IPS-11a (cell line): Measurements from ENCODE around the gene DIO2.

Source experiments
- H3K4me3 ChIP-seq: one replicate; pipeline ENCODE4 v1.5.1; 2013; ENCODE audit warnings: low read depth, low read length, control low read depth

The DIO2 gene

DNA sequence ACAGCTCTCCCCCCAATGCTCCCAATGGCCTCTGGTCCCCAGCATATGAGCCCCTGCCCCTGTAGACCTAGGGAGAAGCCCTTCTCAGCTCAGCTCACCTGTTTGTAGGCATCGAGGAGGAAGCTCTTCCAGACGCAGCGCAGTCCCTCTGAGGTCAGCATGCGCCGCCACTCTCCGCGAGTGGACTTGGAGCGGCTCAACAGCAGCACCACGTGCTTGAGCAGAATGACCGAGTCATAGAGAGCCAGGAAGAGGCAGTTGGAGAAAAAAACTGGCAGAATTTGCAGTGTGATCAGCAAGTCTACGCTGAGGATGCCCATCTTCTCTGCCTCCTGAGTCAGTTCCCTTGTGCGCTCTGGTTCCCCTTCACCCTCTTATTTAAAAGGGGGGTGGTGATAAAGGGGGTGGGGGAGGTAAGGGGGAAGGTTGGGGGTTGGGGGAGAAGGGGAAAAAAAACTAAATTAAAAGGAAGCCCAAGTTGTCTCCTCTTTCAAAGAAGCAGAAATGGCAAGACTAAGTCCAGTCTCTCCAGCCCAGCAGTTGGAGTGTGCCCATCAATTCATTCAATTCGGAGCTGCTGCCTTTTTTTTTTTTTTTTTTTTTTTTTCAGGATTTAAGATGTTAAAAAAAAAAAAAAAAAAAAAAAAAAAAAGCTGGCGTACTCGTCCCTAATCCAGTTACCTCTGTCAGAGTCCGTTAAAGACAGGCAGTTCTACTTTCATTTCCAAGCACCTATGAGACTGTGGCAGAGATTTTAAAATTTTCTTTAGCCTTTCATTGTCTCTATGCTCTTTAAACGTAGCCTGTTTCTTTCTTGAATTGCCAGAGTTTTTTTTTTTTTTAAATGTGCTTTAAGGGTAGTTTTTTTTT, at the start of gene DIO2:
Gene DIO2 (minus strand): TSS at position 352 of the 870 bp plus-strand sequence. CDS start 32 bp downstream, at position 320.
- no peak within 1 kb of the TSS for H3K4me3 ChIP-seq

DNA sequence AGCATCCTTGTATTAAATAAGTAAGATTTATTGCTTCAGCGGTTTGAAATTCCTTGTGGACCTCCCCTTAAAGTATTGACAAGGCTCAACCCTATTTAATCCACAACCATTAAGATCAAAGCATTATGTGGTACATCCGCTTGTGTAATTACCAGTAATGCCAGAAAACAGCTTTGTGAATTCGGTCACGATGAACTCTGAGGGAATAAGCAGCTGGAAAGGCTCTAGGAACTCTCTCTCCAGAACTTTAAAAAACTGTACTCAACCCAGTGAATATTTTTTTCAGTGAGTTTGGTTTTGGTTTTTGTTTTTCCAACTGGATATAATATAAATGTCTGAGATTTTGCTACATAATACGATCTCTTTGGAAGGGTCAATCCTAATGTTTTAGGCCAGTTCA, 49.3 kb upstream of the DIO2 start:
- H3K4me3 ChIP-seq = no peak overlapping the region

DNA sequence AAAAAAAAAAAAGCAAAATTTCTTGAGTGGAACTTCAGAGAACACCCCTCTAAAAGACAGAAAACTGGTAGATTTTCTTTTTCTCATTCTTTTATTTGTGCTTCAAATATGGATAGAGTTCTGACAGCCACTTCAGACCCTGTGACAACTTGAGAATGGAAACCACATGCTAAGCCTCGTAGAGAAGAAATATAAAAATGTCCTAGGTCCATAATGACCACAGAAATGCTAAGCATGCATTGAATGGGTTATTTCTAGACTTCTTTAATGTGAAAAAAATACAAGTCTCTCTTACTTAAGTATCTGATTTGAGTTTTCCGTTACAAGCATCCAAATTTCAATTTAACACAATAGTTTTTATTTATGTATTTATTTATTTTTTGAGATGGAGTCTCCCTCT, 28.3 kb upstream of the DIO2 start:
- H3K4me3 ChIP-seq = no peak overlapping the region

DNA sequence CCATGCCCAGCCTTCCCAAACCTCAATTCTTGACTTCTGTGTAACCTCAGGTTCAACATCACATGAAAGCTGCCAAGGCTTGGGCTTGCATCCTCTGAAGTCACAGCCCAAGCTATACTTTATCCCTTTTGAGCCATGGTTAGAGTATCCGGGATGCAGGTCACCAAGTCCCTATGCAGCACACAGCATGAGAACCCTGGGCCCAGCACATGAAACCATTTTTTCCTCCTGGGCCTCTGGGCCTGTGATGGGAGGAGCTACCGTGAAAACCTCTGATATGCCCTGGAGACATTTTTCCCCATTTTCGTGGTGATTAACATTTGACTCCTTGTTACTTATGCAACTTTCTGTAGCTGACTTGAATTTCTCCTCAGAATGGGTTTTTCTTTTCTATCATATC, 25.8 kb upstream of the DIO2 start:
- no peak overlapping the region for H3K4me3 ChIP-seq

DNA sequence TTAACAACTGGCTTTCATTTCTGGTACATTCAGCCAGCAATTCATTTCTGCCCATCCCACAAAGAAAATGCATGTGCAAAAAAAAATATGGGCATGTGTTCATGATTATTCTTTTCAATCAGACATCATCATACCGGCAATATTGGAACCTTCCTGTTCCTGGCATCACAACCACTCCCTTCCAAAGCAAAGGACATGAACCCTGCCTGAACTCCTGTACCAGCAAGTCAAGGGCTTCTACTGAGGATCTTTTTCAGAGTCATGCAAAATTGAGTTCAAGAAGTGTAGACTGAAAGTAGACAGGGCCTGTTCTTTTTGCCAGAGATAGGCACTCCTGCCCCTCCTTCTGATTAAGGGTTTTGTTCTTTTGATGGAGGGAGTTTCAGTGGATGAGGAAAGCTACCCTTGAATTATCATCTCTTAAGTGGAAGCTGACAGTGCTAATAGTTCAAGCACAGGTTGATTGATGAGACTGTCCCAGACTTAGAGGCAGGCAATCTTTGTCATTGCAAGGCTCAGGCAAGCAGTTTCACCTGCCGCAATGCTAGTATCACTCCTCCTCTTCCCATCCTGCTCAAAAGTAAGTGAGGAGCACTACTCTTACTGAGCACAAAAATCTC, 22.3 kb upstream of the DIO2 start:
- no peak overlapping the region for H3K4me3 ChIP-seq

DNA sequence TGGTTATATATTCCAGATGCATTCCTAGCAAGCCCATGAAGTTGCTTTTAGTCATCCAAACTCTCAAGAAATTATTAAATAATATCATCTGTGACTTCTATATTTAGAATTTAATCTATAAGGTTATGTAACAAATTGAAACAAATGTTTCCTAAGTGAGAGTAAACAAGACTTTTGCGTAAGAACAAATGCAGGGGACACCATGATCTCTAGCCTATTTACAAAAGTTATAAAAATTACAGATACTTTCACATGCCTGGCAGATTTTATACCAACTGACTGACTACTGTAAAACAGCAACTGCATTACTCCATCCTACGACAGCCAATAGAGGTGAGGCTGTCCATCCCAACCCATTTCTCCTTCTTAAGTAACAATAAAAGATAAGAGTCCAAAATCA, 20.4 kb upstream of the DIO2 start:
- no peak overlapping the region for H3K4me3 ChIP-seq

DNA sequence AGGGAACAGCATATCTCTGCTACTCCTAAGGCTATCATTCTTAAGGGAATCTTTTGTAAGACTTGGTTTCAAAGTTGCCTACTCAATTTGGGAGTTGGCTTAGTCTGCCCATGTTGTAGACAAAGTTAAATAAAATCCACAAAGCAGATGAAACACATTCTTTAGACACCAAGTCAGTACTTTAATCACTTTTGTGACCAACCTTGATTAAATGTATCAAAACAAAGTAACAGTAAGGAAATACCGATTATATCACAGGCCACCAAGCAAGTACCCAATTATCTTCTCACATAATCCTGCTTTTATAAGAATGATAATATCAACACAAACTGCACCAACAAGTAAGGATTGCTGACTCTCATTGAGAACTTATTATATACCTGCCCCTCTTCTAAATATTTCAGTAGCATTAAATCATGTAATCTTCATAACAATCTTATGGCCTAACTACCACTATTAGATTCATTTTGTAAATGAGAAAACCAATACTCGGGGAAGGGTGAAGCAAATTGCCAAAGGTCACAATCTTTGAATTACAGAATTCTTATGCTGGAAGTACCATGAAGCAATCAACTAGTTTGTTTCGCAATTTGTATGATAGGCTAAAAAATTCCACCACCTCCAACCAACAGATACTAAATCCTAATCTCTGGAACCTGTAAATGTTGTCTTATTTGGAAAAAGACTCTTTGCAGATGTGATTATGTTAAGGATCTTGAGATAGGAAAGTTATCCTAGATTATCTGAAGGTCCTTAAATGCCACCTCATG, 12.6 kb upstream of the DIO2 start:
- no peak overlapping the region for H3K4me3 ChIP-seq

DNA sequence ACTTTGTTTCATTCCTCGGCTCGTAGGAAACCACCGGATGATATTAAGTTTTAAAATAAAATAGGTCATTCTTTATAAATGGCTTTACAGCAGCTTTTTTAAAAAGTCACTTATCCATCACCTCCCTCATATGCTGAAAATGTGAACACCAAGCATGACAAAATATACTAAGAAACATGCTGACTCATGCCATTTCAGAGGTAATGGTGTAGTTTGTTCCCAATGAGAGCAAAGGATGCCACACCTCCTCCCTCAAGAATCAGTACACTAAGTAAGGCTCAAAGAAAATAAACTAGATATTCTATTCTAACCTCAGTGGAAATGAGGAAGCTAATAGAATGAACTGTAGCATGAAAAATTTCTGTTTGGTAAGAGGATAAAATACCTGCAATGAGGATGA, 5.5 kb upstream of the DIO2 start:
- no peak overlapping the region for H3K4me3 ChIP-seq

DNA sequence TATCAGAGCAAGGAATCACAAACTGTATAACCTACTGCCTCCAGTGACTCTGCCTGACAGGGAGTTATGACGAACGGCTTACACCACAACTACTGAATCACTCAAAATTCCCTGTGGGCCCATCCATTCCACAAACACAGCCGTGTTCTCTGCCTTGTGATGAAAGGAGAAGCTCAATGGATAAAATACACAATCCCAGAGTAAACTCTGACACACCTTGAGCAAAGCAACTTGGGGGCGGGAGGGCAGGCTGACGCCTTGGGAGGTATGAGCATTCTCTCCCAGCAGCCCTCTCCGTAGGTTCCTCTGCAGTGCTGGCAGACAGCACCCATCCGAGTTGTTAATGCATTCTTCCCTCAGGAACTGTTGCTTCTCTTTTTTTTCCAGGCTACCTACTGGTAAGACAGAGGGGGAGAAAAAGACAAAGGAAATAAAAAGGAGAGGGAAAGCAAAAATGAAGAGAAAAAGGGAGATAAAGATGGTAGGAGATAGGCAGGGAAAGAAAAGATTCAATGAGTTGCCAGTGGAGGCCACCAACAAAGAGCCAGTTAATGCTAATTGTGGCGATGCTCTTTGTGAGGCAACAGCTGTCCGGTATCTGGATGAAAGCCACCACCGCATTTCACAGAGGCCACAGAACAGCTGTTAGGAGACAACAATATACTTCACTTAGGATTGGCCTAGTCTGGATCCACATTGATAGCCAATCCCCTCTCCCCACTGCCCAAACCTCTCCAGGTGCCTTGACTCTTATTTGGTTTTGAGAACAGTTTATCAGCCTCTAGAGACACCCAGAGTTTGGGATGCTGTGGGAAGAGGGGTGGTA, 4.7 kb upstream of the DIO2 start:
- no peak overlapping the region for H3K4me3 ChIP-seq

DNA sequence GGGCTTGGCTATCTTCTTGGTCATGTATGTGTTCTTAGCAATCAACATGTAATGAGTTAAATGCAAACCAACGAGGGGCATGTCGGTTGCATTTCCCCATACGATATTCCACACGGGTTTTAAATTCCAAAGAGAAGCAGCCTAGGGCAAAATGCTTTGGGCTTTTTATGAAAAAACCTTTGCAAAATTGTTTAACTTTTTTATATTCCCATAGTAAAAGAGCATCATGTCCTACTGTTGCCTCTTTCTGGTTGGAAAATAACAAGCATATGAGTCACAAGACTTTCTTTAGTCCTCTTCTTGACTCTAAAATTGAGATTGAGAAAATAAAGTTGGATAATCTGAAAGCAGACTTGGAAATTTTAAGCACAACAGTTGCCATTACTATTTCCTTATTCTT, 3.8 kb upstream of the DIO2 start:
- no peak overlapping the region for H3K4me3 ChIP-seq

DNA sequence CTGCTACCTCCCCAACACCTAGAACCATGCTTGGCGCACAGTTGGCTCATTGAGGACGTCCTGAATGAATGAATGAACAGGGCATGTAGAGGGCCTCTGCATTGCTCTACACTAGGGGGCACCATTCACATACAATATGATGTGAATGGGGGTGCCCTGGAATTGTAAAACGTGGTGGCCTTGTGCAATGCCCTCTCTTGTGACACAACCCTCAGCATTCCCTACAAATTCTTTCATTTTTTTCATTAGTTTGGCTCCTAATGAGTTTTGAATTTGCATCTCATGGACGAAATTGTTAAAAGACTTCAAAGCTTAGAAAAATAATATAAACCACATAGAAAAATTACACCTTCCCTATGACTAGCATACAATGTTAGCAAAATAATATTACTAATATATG, 2.3 kb upstream of the DIO2 start:
- H3K4me3 ChIP-seq = no peak overlapping the region

DNA sequence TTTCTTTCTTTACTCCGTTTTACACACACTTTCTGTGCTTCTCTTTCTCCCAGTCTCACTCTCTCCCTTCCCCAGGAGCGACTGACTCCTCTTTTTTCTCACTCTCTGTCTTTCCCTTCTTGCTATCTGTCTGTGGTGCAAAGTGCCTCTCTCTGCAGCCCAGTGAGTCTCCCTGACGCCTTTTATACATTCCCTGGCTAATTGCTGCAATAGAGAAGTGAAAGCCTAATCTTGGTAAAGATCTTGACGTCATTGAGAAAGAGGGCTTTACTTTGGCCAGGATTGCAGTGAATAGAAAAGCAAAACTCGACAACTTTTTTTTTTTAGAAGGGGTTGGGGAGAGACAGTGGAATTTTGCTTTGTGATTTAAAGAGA, 706 bp upstream of the DIO2 start:
- no peak overlapping the region for H3K4me3 ChIP-seq

DNA sequence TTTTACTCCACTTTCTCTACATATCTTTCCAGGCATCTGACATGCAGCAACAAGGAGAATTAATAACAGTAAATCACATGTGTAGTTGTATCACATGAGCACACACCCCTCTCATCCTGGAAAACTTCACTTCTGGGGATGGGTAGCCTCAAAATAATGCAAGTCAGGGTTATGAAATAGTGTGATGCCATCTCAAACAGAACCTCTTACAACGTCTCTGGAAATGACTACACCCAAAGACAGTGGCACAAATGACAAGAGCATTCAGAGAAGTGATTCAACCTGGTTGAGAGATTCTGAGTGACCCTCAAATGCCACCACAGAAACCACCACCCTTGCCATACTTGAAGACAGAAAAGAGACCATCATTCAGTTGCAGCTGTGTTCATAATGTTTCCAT, 2.8 kb downstream of the DIO2 start:
- H3K4me3 ChIP-seq = no peak overlapping the region

DNA sequence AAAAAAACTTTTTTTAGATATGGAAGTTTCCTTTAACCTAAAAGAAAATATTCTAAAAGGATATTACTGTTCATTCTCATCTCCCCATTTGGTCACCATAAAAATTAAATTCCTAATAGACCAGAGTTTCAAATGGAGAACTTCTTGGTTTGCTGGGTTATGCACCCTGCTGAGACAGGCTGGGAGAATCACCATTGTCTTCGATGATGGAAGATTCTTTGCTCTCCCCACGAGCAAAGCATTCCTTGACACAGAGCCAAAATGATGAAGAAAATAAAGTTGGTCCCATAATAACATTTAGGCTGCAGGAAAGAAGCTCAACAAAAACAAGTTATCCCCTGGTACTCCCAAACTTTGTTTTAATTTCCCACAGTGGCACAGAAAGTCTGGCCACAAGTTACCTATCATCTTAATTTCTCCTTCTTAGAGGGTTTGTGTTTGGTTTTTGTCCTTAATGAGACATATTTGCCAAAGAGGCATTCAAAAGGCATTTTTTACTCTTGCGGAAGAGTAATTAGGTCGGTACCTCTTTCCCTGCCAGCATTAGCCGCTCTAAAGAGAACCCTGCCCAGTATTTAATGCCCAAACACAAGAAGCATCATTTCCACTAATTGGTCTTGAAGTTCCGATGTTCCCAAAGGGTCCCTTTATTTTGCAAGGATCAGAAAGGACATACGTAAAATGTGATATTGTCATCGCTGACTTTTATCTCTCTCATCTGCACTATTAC, 4.8 kb downstream of the DIO2 start:
- H3K4me3 ChIP-seq = no peak overlapping the region

DNA sequence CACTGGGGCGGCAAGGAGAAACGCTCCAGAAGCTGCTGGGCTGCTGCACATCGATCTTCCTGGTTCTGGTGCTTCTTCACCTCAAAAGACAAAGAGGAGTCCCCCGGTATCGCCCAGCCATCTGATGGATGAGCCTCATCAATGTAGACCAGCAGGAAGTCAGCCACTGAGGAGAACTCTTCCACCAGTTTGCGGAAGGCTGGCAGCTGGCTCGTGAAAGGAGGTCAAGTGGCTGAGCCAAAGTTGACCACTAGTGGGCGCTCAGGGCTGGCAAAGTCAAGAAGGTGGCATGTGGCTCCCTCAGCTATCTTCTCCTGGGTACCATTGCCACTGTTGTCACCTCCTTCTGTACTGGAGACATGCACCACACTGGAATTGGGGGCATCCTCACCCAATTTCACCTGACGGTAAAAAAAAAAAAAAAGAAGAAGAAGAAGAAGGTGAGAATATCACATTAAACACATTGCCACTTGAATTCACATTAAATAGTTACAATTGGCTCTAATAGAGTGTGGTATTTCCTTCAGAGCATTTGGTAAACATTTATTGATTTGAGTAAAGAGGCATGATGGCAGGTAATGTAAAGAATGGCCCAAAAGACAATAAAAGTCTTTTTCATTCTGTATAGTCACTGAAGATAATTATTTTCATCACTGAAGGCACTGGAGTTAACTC, 8.3 kb downstream of the DIO2 start:
- no peak overlapping the region for H3K4me3 ChIP-seq

DNA sequence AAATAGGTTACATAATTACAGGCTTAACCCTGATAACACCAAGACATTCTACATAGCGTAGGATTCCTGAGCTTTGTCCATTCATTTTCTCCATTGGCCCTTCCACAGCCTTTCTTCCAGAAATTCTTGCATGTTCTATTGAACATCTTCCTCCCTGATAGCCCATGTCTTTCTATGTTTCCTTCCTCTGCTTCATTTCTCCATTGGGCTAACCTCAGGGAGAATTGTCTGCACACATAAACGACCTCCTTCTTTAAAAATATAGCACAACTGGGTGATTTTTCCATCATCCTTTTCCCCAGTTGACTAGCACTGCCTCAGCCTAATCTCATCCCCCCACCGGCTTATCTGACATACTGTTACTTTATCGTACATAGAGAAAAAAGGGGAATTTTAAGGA, 11.2 kb downstream of the DIO2 start:
- H3K4me3 ChIP-seq = no peak overlapping the region

DNA sequence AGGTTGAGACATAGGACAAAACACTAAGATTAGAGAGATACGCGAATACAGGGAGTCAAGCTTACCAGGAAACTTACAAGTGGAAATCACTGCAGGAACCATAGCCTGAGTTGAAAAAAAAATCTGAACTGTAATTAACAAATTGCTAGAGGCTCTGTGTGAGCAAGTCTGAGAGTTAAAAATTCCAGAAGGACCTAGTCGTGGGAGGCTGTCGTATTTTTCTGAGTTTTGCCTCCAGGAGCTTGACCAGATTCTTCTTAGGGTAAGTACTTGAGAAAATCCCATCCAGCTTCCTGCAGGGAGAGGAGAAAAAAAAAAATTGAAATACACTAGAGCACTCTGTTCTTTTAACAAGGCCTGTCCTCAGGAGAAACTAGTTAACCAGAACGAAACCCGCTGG, 22.7 kb downstream of the DIO2 start:
- H3K4me3 ChIP-seq = no peak overlapping the region

DNA sequence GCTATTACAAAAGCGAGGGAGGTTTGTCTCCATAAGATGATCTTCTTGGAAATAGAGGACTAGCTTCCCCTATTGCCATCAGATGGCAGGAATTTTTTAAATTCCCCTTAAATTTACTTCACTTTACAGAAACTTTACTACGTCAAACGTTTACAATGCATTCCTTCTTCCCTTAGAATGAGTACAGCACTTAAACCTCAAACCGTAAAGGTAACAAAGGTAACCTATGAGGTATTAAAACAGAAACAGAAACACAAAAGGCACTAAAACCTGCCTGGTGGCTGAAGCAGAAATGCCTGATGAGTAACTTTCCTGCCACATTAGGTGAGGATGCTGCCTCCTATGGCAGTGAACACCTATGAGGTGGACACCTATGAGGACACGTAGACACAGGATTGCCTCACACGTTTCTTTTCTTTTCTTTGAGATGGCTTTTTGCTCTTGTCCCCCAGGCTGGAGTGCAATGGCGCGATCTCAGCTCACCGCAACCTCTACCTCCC, 25.0 kb downstream of the DIO2 start:
- no peak overlapping the region for H3K4me3 ChIP-seq

DNA sequence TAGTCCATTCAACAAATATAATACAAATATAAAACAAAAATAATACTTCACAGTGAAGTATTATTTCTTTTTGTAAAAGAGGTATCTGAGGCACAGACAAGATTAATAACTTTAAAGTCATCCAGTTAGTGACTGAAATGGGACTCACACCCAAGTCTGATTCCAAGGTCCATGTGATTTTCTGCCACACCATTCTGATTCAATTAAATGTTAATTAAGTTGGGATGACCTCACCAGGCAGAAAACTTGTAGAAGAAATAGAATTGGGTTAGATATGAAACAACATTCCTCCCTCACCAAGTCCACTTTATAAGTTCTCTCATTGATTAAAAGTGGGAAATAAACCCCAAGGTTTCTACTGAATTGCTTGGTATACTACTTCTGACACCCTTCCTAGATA, 34.4 kb downstream of the DIO2 start:
- no peak overlapping the region for H3K4me3 ChIP-seq
